ENCODE results near the gene SLC39A12.

Gene SLC39A12

DNA sequence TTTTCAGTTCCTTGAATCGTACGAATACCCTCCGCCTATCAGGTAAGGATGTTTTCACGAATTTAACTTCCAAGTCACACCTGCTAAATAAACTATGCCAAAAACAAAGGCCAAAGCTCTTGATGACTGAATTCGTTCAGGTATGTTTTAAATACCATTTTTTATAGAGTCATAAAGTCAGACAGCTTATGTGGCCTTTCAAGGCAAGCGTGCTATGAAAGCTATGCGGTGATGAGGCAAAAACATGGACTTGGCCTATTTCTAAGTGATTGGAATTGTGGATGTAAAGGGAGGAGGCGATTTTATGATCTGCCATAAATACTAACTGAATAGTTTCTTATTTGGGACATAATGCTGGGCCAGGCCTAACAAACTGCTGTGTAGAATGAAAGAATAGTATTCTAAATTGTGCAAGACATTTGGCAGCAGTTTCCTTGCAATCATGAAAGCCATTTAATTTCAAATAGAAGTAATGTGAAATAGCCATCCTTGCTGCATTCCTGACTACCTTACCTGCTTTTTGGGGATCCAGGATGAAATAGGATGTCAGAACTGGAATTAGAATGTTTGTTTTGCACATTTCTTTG lies 14.0 kb downstream of the SLC39A12 start:
- DNase-seq: no peak

DNA sequence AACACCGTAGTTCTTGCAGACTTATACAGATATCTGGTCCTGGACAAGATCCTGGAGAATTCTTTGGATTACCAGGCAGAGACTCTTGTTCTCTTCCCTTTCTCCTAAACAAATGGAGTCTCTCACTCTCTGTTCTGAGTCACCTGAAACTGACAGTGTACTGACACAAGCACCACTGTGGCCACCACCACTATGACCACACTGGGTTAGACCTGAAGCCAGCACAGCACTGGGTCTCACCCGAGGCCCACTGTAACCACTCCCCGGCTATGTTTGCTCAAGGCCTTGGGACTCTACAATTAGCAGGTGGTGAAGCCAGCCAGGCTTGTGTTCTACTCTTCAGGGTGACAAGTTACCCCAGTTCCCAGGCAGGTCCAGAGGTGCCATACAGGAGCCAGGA lies 22.8 kb downstream of the SLC39A12 start:
- DNase-seq: no peak

DNA sequence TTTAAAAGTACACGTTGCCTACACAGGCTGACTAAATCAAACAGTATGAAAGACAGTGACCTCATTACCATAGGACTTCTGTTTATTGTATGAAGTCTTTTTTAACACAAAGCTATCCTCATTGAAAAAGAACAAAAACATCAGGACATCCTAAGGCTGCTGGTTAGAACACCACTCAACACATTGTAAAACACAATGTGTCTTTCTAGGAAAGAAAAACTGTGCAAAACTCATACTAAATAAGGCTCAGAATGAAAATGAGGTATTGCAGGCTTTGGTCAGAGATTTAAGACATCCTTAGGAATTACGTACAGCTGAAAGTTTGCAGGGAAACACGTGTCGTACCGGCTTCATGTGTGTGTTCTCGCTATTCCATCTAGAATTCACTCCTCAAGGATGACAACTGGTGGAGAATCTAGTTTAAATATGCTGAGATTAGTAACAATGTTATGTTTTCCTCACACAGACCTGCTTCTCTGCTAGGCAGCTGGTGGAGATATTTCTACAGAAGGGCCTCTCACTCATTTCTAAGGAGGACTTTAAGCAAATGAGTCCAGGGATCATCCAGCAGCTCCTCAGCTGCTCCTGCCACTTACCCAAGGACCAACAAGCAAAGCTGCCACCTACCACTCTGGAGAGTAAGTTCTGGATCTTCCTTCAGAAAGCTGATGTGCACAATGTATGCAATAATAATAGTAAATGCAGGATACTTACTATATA lies 29.3 kb downstream of the SLC39A12 start:
- DNase-seq: peak; percentile 33

DNA sequence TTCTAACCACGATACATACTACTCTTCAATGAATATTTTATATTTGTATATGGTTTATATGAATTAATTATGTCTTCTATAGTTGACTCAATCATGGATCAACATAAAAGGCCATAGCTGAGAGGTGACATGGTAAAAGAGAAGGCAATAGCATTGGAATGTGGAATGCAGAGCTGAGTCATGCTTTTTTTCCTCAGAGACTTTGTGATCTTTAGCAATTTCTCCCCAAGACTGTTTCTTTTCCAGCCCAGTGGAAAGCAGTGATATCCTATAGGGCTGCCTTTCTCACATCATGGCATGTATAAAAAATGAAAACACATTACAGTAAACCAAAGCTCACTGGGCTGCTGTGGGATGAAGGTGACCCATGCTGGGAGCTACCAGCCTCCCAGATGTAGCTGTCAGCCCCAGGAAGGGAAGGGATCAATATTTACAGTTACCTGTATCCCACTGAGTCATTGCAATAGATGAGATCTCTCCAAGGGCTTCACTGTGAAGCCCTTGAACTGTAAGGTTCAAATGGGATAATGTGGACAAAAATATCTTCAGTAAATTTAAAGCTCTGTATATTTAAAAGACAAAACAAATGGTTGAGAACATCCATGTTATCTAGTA lies 30.2 kb downstream of the SLC39A12 start:
- DNase-seq: peak; percentile 94

DNA sequence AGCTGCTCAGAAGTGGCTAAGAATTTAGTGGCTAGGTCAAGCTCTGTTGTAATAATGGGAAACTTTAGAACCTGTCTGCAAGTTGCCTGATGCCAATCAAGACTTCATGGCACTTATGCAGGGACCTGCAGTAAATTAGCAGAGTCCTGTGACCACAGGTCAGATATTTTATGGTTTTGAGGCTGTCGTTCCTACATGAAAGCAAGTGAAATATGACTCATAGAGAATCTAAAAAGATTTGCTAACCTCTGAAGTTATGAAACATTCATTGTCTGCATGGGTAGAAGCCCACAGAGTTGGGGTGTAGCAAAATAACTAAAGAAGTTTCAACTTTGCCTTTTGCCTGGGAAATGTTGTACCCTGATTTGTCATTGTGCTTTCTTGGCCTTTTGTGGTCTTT lies 32.3 kb downstream of the SLC39A12 start:
- DNase-seq: peak; percentile 73

DNA sequence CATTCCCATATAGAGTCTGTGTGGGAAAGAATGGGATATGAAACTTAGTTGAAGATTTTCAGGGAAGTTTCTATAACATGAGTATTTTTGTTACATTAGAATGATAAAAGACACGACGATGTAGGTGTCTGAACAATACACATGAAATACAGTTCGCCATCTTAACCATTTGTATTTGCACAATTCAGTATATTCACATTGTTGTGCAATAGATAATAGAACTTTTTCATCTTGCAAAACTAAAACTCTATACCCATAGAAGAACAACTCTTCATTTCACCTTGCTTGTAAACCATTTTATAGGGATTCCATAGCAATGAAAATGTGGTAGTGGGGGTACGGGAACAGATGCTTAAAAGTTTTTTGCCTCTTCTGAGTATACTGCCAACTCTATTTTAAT lies 32.8 kb downstream of the SLC39A12 start:
- no peak for DNase-seq

DNA sequence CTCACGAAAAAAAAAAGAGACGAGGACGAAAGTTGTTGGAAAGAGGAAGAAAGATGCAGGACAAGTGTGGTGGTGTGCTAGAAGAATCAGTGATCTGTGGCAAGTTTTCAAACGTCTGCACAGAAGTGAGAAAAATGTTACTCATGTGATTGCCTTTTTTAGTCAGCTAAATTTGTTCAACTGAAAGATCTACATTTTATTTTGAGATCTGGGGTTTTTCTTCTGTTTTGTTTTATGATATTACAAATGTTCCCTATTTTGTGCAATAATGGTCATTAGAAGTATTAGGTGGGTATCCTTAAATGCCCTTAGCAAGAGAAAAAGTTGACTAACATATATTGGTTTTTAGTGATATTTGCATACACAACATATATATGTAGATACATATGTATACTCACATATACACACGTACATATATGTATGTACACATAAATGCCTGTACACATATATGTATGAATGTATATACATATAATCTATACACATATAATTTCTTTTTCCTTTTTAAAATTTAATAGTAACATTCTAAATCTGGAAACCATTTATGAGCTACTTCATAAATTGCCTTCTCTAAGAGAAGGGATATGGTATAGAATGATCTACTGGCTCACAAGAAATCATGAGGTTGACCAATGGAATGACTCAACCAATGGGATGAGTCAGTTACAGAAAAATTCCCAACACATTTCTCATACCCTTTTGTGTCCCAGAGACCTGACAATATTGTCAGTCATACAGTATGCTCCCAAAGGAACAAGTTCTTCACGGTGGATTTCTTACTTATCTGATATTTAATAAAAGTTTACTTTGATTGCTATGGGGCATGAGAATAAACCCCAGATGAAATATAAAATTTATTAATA lies 38.4 kb downstream of the SLC39A12 start:
- peak; percentile 88 for DNase-seq

DNA sequence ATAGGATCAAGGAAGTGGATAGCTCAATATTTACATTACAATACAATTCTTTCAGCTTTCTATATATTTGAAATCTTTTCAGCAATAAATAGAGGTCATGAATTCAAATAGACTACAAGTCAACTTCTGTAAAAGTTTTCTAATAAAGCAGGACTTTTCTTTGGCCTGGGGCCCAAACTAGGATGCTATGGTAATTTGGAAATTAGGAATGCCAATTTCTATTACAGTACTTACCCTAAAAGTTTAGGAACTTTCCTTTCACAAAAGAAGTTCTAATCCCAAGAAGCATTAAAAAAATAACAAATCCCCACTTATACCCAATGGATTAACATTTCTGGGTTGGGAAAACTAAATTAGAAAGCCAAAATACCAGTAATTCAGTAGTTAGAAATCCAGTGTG lies 40.5 kb downstream of the SLC39A12 start:
- no peak for DNase-seq

DNA sequence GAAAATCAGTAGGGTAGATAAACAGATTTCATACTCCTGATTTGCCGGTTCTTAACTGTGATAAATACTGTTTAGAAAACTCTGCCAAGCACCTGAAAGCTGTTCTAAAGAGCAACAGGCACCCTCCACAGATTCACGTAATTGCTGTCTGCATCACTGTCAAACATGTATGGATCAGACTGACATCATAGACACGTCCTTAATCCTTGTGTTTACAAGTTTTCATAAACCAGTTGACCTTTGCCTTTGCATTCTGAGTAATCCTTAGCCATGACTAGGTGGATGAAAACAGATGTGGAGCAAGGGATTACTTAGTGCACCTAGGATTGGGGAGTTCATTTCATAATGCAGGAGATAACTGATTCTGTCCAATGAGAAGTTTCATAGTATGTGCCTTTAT lies 41.6 kb downstream of the SLC39A12 start:
- DNase-seq: no peak

DNA sequence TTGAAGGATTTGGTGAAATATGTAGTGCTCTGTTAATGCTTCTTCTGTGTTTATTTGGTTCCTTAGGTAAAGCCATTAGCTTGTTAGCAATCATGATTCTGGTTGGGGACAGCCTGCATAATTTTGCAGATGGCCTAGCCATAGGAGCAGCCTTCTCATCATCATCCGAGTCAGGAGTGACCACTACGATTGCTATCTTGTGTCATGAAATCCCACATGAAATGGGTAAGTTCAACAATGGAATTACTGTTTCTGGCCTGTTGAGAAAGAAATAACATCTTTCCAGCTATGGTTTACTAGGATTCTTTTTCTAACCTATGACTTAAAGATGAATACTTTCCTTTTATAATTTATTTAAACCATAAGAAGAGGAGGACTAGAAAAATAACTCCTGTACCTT lies 48.9 kb downstream of the SLC39A12 start:
- DNase-seq: no peak

DNA sequence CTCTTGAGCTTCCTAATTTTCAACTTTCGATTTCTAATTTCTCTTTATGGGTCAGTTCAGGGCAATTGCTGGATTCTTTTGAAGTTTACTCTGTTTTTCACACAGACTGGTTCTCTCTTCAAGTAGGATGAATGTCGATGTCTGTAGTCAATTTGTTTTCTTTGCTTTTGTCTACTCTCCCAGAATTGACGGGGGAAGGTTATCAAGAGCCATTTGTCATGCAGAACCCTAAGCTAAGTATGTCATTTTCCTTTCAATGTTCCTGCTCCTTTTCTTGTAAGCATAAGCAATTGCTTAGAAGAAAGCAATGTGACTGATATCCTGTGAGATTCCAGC lies 53.7 kb downstream of the SLC39A12 start:
- DNase-seq: no peak

DNA sequence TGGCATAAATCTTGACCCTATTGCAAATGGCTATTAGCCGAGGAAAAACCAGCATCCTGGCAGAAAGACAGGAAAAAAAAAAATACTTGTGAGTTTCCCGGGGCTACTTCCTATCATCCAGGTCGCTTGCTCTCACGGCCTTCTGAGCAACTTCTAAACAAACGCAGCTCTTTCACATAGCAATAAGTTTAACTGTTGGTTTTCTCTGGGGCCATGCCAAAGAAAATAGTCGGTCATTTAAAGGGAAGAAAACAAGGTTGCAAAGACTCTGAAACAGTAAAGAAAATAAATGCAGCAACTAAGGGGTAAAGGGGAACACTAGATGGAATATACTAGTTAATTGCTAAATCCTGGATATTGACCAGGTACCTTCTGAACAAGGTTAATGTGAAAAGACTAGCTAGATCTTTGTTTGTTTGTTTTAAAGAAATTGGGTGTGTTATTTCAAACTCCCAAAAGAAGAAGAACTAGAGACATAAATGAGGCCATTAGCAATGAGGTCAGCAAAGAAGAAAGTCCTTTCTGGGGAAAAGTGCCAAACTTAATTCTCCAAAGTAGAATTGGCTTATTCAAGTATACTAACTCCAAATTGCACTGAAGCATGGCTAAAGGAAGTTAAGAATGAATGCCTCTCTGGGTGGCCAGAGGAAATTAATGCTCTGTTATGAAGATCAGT lies 54.2 kb downstream of the SLC39A12 start:
- peak; percentile 60 for DNase-seq

DNA sequence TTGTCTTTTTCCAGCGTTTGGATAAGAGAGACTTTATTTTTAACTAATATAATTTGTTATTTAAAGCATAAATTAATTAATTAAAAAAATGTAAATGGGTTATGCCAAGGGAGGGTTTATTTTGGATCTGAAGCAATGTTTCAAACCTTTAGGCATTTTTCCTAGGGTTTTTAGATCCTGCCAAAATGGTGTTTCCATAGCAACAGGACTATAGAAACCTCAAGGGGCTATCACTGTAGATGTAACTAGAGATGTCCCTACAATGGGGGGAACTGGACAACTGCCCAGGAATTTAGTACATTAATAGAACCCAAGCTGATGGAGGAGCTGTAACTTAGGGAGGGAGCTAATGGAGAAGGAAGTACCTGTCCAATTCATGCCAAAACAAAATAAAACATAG lies 57.3 kb downstream of the SLC39A12 start:
- peak; percentile 45 for DNase-seq

DNA sequence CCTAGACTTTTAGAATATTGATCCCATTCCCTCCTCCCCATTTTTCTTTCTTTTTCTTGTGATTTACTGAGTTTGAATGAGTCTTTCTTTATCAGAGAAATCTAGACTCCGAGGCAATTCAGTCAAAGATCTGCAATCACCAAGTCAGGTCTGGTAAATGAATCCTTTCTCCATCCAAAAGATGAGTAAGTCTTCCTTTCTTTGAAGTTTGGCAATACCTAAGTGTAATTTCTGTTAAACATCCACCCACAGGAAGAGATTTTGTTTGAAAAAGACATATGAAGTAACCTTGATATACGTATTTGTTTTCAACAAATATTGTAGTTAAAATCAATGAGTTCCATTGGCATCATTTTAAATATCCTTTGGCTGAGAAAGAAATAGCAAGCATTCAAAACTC lies 58.3 kb downstream of the SLC39A12 start:
- peak; percentile 28 for DNase-seq

DNA sequence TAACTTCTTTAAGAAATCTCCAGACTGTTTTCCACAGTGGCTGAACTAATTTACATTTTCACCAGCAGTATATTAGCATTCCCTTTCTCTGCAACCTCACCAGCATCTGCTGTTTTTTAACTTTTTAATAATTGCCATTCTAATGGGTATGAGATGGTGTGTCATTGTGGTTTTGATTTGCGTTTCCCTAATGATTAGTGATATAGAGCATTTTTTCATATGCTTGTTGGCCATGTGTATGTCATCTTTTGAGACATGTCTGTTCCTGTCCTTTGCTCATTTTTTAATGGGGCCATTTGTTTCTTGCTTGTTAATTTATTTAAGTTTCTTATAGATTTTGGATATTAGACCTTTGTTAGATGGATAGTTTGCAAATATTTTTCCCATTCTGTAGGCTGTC lies 68.8 kb downstream of the SLC39A12 start:
- no peak for DNase-seq

DNA sequence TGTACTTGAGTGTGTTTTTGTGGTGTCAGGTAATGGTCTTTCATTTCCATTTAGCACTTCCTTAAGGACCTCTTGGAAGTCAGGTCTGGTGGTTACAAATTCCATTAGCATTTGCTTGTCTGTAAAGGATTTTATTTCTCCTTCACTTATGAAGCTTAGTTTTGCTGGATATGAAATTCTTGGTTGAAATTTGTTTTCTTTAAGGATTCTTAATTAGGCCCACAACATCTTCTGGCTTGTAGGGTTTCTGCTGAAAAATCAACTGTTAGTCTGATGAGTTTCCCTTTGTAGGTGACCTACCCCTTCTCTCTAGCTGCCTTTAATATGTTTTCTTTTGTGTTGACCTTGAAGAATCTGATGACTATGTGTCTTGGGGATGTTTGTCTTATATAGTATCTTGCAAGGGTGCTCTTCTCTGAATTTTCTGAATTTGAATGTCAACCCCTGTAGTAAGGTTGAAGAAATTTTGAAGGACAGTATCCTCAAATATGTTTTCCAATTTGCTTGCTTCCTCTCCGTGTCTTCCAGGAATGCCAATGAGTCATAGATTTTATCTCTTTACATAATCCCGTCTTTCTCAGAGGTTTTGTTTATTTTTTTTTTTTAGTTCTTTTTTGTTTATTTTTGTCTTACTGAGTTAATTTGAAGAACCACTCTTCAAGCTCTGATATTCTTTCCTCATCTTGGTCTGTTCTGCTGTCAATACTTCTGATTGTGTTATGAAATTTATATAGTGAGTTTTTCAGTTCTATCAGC lies 70.2 kb downstream of the SLC39A12 start:
- no peak for DNase-seq

DNA sequence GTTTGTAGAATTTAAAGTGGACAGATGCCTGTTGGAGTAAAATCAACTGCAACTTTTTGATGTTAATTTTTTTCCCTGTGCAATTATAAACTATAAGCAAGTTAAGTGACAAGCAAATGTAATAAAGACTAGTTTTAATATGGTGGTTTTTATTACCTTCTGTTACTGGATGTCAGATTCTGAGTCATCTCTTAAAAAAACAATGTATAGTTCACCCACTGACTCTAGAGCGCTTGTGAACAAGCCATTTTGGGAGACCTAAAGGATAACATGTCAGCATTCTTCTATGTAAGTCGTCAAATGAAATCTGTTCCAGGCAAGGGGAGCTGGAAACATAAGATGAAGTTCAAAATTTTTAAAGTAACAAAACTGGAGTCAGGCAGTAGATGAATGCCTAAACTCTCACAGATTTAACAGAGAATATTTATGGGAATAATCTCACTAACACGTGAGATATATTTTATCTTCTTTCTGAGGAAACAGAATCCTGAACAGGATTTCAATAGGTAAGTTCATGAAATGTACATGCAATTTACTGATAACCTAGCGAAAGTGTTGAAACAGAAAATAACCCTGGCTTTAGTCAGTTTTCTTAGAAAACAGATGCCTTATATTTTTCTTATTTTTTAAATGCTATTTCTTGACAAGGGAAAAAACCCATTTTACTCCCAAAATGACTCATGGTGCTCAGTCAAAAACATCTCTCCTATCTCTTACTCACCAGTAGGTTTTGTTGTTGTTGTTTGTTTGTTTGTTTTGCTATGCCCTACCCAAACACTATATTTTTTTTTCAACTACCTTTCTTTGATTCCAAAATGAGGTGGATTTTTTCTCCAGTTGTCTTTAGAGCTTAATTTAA lies 91.7 kb downstream of the SLC39A12 start:
- peak; percentile 68 for DNase-seq

DNA sequence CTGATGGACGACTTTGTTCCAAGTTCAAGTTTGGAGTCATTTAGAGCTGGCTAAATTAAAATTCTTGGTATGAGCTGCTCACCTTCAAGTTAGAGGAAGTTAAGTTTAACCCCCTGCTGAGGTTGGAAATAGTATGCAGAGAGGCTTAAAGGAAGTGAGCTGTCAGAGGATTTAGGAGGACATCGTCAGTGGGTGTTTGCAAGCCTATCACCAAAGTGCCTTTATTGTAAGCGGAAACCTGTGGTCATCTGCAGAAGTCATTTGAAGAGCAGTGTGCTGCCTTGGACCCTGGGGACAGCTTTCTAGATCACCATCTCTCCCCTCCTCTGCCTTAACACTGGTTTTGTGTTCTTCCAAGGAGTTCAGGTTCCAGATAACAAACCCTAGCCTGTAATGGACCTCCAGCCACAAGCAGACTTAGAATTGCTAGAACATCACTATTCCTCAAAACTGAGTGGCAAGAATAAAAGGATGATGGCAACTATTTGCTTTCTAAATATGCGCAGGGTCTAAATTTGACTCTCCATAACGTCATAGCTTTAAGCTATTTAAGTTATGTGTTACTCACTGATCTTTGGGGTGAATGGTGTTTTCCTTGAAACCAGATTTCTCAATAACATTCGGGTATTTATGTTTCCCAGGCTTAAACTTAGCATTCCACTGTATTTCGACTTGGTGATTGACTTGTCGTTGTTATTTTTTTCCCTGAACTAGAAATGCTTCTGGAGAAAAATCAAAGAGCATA lies 93.4 kb downstream of the SLC39A12 start:
- DNase-seq: peak; percentile 66

DNA sequence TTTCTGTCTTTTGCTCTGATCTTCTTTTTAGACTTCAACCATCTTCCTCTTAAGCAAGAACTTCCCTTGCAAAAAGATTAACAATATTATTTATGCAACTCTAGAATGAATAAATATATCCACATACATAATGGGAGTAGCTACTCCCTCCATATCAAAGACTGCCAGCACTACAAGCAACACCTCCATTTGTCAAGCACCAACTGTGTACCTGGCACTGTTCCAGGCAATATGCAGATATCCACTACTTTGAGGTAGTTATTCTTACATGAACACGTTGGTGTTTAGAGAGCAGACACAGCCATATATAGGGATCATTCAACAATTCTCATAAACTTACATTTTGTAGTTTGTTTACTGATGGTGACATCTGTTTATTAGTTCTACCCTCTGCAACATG lies 104.9 kb downstream of the SLC39A12 start:
- no peak for DNase-seq

DNA sequence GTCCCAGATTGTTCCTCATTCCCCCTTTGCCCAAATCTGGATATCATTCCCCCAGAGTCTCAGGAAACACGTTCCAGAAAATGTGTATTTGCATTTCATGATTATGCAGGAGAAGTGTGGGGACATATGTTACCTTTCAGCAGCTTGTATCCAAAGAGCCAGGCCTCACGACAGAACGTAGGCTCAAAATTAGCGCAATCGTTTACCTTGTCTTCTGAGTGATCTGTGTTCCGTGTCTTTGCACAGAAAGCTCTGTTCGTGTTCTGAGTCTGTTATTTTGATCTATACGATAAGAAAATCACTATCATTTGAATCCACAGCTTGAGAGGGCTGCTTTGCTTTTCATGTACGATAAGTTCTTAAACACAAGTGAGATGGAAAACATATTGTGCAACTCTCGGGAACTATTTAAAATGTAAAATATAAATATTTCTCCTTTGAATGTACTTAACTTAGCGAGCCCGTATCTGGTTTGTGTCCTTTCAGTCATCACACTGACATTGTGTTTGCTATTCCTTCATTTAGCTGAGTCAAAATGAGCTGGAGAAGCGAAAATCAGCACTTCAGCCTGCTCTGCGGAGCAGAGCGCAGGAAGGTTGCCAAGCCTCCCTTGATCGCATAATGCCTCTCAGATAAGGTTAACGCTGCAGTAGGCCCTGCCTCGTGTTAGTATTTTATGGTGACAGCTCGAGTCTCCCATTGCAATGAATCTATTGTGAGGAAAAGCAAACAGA lies 108.3 kb downstream of the SLC39A12 start:
- no peak for DNase-seq

Measured in fibroblast of upper back skin (primary cell).